ENCODE results near the gene DACH1. TPM values are rescaled to one million over a fixed set of nuclear protein-coding genes. Genes with fewer than 3 reads are reported as not detected.
A peak's percentile ranks its signal among the peaks of the same experiment; 100 is the strongest.

The DACH1 gene
- total and polyA plus RNA-seq, 9 of the 15 experiments (the other 6 are each of a cell fraction or from before 2014, with no cell fraction given), result 0.04 to 0.07 (median 0.04) TPM; not detected in 2

DNA sequence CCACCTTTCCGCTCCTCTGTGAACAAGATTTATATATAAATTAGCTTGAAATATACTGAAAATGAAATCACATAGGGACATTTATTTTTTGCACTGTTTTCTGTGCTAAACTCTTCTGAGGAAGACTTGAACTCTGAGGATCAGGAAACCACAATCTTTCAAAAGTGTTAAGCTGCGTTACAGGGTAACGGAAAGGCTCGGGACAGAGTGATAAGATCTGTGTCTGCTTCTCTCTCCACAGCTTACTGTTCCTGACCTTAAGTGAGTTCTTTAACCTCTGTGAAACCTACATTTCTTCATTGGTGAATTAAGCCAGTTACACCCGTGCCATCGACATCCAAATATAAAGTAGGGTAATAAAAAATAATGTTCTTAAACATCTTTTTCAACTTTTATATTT lies 38.9 kb downstream of the DACH1 start:
- no peaks in the 10 kb centered on the region for H3K79me2 ChIP-seq (ENCODE audit: control insufficient read depth, insufficient read depth, low read length)
- no peak for FAIRE-seq
- BruUV-seq (replicated peaks), result no TSS peak
- ChIA-PET POLR2A (no interaction called here), CTCF (ENCODE audit: low intra/inter-chr PET ratio) (no interaction called here)
- ATAC-seq, result no peak
- in situ Hi-C loops (cut with MboI), result no loop called here
- intact Hi-C loops (cut with micrococcal nuclease), result no loop called here
- H3K9me1 ChIP-seq (ENCODE audit: control insufficient read depth, insufficient read depth, low read length), result no peaks in the 10 kb centered on the region
- peak in 1 of 4 experiments; percentile 5 for DNase-seq (ENCODE audit: extremely low read depth in 1 of 4, low spot score in 3 of 4)
- no peak overlapping the region for H3K4me3 ChIP-seq
- H3K4me2 ChIP-seq (ENCODE audit: insufficient read depth, low read length), result no peak overlapping the region
- H3K36me3 ChIP-seq (ENCODE audit: control insufficient read depth, insufficient read depth, low read length), result no peaks in the 10 kb centered on the region
- no peaks in the 10 kb centered on the region for H3K27me3 ChIP-seq (ENCODE audit: control insufficient read depth in 2 of 2, insufficient read depth in 2 of 2, low read length in 2 of 2)
- H2AFZ ChIP-seq (ENCODE audit: low read depth, low read length), result no peak overlapping the region
- no peaks in the 10 kb centered on the region for H4K20me1 ChIP-seq (replicated peaks; ENCODE audit: control insufficient read depth, insufficient read depth, low read length)
- no peaks in the 10 kb centered on the region for H3K4me1 ChIP-seq (replicated peaks in 1 of 2; ENCODE audit: control insufficient read depth in 2 of 2, insufficient read depth in 2 of 2, low read length in 2 of 2)
- H3K9me3 ChIP-seq (replicated peaks; ENCODE audit: control insufficient read depth, insufficient read depth, low read depth, low read length), result no peaks in the 10 kb centered on the region
- no peak overlapping the region for H3K27ac ChIP-seq (ENCODE audit: extremely low read depth, low read depth, low read length)
- H3K9ac ChIP-seq (ENCODE audit: insufficient read depth in 1 of 2, low read depth in 2 of 2, low read length in 2 of 2), result no peak overlapping the region
- 4% methylated on average over 6 of the region's 6 CpGs for WGBS (ENCODE audit: insufficient coverage, low coverage, missing lambda C conversion rate)
- TF ChIP-seq ELF2 (CRISPR knock-in tag; IDR thresholded peaks at IDR 0.05) (no peak), TAF7 (tag; IDR thresholded peaks at IDR 0.05) (no peak), FOXK2 (conservative IDR thresholded peaks at IDR 0.05 in 1 of 2, IDR thresholded peaks at IDR 0.05 in 1 of 2; ENCODE audit: low read depth in 2 of 2) (no peak), AFF4 (CRISPR knock-in tag; IDR thresholded peaks at IDR 0.05) (no peak), MLX (CRISPR knock-in tag; conservative IDR thresholded peaks at IDR 0.05) (no peak), DNMT1 (IDR thresholded peaks at IDR 0.05) (no peak), WHSC1 (IDR thresholded peaks at IDR 0.05; ENCODE audit: low read length) (no peak), ARID2 (IDR thresholded peaks at IDR 0.05) (no peak), TOE1 (IDR thresholded peaks at IDR 0.05; ENCODE audit: borderline replicate concordance) (no peak), TOE1 (CRISPR knock-in tag; IDR thresholded peaks at IDR 0.05; ENCODE audit: borderline replicate concordance, low read depth) (no peak), SNRNP70 (optimal IDR thresholded peaks at IDR 0.05; ENCODE audit: low read depth, low read length) (no peak), ZBTB49 (CRISPR knock-in tag; IDR thresholded peaks at IDR 0.05; ENCODE audit: borderline replicate concordance) (no peak), MTA2 (IDR thresholded peaks at IDR 0.05; ENCODE audit: low read depth) (no peak), MBD2 (IDR thresholded peaks at IDR 0.05; ENCODE audit: borderline replicate concordance, low read depth) (no peak)

Measured in K562 (cell line).